Stimulated activated CD4-positive, alpha-beta T cell treated with anti-CD3 and anti-CD28 coated beads, Interleukin-1b, Interleukin-23, amount 100 ng/mL, for 4 hours (primary cell): Measurements from ENCODE around the gene NXF3.
"Not testable (repeated sequence)": the region's sequence is repeated elsewhere in the genome, so short reads cannot be mapped to it uniquely, and the experiment has no call there.

Experiments used
- DNase-seq, 2 donors: peaks; one replicate each; pipeline ENCODE4 v3.0.0-alpha.2; 2020; ENCODE audit warnings: low read depth in 2 of 2

NXF3 gene

DNA sequence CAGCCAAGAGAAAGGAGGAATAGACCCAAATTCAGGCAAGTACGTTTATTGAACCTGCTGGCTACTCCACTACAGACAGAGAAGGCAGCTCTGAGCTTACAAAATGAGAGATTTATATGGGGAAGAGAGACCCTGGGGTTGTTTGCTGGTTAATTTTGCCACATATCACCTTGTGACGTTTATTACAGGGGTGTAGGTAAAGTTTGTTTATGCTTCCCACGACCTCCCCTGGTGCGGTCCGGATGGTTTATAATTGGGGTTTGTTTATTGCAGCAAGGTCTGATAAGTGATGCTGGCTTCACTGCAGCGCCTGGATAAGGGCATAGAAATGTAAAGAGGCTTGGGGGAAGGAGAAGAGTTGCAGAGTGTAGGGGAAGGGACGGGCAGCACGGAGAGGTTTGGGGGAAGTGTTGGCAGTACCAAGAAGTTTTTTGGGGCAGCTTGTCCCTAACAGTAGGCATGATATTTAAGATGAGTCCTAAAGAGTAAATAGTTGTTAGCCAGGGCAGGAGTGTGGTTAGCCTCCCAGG lies 41.6 kb downstream of the NXF3 start:
- no peak for DNase-seq

DNA sequence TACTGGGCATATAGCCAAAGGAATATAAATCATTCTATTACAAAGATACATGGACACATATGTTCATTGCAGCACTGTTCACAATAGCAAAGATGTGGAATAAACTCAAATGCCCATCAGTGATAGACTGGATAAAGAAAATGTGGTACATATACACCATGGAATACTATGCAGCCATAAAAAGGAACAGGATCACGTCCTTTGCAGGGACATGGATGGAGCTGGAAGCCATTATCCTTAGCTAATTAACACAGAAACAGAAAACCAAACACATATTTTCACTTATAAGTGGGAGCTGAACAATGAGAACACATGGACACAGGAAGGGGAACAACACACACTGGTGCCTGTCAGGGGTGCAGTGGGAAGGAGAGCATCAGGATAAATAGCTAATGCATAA lies 59.6 kb downstream of the NXF3 start:
- not testable (repeated sequence) for DNase-seq
